ENCODE data around the gene LRRC27. TPM values are rescaled to one million over a fixed set of nuclear protein-coding genes. Genes with fewer than 3 reads are reported as not detected.

Gene LRRC27
- total and polyA plus RNA-seq, 2 of the 4 experiments (the other 2 are of a cell fraction) = 3.8 to 5.3 TPM

GRCh38 chr10:132361581-132362101 lies 29.6 kb downstream of the LRRC27 start:
- Histone ChIP-seq H2BK20ac (ENCODE audit: low read depth, low read length) (no peak overlapping the region), H2BK15ac (ENCODE audit: low read depth, low read length) (no peak overlapping the region), H3K79me1 (ENCODE audit: low read depth in 1 of 2, low read length in 2 of 2) (no peaks in the 10 kb centered on the region), H3K18ac (ENCODE audit: low read depth, low read length) (no peak overlapping the region), H3K27ac (ENCODE audit: insufficient read depth, low read length) (no peak overlapping the region), H3K56ac (ENCODE audit: extremely low read depth, insufficient read depth, low read length) (no peak overlapping the region), H3K36me3 (ENCODE audit: control insufficient read depth, insufficient read depth, low read length) (peaks cover 9% of the 10 kb centered on the region; the same call in 1 of the 2 replicates), H3K14ac (replicated peaks; ENCODE audit: low read depth, low read length) (no peak overlapping the region), H3K27me3 (ENCODE audit: control insufficient read depth, insufficient read depth, low read length) (no peaks in the 10 kb centered on the region), H3K4me2 (ENCODE audit: low read depth, low read length) (no peak overlapping the region), H3K23ac (ENCODE audit: low read depth, low read length) (no peak overlapping the region), H3K9ac (ENCODE audit: low read depth, low read length) (no peak overlapping the region), H2AFZ (replicated peaks; ENCODE audit: low read length, poor library complexity) (peak overlapping the region; percentile 44), H4K5ac (ENCODE audit: low read depth, low read length) (no peak overlapping the region), H2AK9ac (replicated peaks; ENCODE audit: low read depth, low read length, poor library complexity) (no peak overlapping the region), H3K4ac (ENCODE audit: low read depth, low read length) (no peak overlapping the region), H3K4me1 (ENCODE audit: control insufficient read depth, insufficient read depth, low read length) (no peaks in the 10 kb centered on the region), H2AK5ac (ENCODE audit: low read depth, low read length) (no peak overlapping the region), H2BK120ac (ENCODE audit: low read depth, low read length) (no peak overlapping the region), H3K4me3 (ENCODE audit: insufficient read depth, low read depth, low read length) (no peak overlapping the region), H4K20me1 (ENCODE audit: insufficient read depth, low read length) (no peaks in the 10 kb centered on the region), H4K8ac (ENCODE audit: low read depth in 2 of 2, low read length in 2 of 2) (no peak overlapping the region), H3K9me3 (ENCODE audit: control insufficient read depth, insufficient read depth, low read length) (no peaks in the 10 kb centered on the region), H4K91ac (ENCODE audit: insufficient read depth, low read depth, low read length) (no peak overlapping the region), H2BK5ac (ENCODE audit: low read depth, low read length, poor library complexity, severe bottlenecking) (no peak overlapping the region), H3K9me1 (ENCODE audit: insufficient read depth, low read length) (0 out of 2 replicates have a peak, but pooled peaks cover 3% of the 10 kb centered on the region)
- BruUV-seq (replicated peaks) = no TSS peak
- DNase-seq (no peak), ATAC-seq (ENCODE audit: low read depth) (no peak)
- WGBS, 2 experiments (ENCODE audit: extremely low coverage in 2 of 2, insufficient read length in 1 of 2) = no CpG with 5 or more reads among the region's 15 CpGs
- TF ChIP-seq RFX5 (IDR thresholded peaks at IDR 0.05; ENCODE audit: low read depth, low read length) (no peak), MAZ (IDR thresholded peaks at IDR 0.05; ENCODE audit: borderline replicate concordance, low read depth, low read length) (no peak)
- ChIA-PET POLR2A (ENCODE audit: unreplicated experiment) (no interaction called here), CTCF (no interaction called here)
- dilution Hi-C loops (cut with HindIII; ENCODE audit: low sequenced_read_pairs, unreplicated experiment) = no loop called here
- intact Hi-C loops (cut with micrococcal nuclease) = no loop called here
- in situ Hi-C loops (cut with MboI; ENCODE audit: low sequenced_read_pairs) = no loop called here
